ENCODE results near the gene IGHMBP2.

DNA sequence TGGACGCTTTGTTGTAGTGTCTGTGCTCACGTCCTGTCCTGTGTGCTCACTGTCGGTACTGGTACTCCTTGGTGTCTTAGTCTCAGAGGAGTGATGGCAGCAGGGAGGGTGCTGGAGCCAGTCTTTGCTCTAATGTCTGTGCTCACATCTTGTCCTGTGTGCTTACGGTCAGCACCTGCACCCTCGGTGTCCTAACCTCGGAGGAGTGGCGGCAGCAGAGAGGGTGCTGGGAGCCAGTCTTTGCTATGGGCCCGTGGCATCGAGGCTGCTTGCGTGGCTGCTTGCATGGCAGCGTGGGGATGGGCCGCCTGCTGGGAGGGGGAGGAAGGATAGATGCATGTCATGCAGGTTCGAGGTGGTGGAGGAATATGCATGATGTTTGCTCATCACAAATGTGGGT, 12.7 kb downstream of the IGHMBP2 start:
- TF ChIP-seq BMI1 (IDR thresholded peaks at IDR 0.05; ENCODE audit: low read length): no peak
- TF ChIP-seq GABPB2 (CRISPR knock-in tag; conservative IDR thresholded peaks at IDR 0.05): no peak
- no peak for TF ChIP-seq RAD21 (CRISPR knock-in tag; conservative IDR thresholded peaks at IDR 0.05 in 1 of 2, IDR thresholded peaks at IDR 0.05 in 1 of 2)
- TF ChIP-seq HNRNPH1 (optimal IDR thresholded peaks at IDR 0.05; ENCODE audit: low read depth, low read length): no peak
- no peak for TF ChIP-seq GABPA (tag; conservative IDR thresholded peaks at IDR 0.05; ENCODE audit: low read depth)
- TF ChIP-seq POLR2A (conservative IDR thresholded peaks at IDR 0.05): no peak
- TF ChIP-seq BHLHE40 (IDR thresholded peaks at IDR 0.05; ENCODE audit: low read length): no peak
